Spleen (tissue), 11 donors: ENCODE measurements around the gene CDC42BPB. TPM values are rescaled to one million over a fixed set of nuclear protein-coding genes. Genes with fewer than 3 reads are reported as not detected.
A peak's percentile ranks its signal among the peaks of the same experiment; 100 is the strongest.

ENCODE experiments used
- DNase-seq: peaks from one replicate; pipeline ENCODE4 v3.0.0-alpha.2; 2020
- H3K27ac ChIP-seq, 8 donors: fragments of 200-600 bp; sonication (generic) in 7 of 8; 1 replicate in 4 of 8; 2 replicates in 4 of 8; pipeline versions ENCODE4 v1.5.0 to v1.8.0; 2016 to 2021; ENCODE audit warnings: inconsistent platforms in 4 of 8, mild to moderate bottlenecking in 4 of 8, moderate library complexity in 1 of 8
- H3K27me3 ChIP-seq, 7 donors: fragments of 200-600 bp; sonication (generic) in 6 of 7; replicated peaks in 1 of 7; 1 replicate in 4 of 7; 2 replicates in 3 of 7; pipeline versions ENCODE4 v1.5.0 to v1.8.0; 2016 to 2021; ENCODE audit warnings: inconsistent platforms in 3 of 7, mild to moderate bottlenecking in 1 of 7
- H3K36me3 ChIP-seq, 6 donors: fragments of 200-600 bp; sonication (generic) in 5 of 6; 1 replicate in 4 of 6; 2 replicates in 2 of 6; pipeline versions ENCODE4 v1.5.0 to v1.8.0; 2016 to 2021; ENCODE audit warnings: inconsistent platforms in 2 of 6
- H3K4me1 ChIP-seq, 6 donors: fragments of 200-600 bp; sonication (generic) in 5 of 6; 1 replicate in 3 of 6; 2 replicates in 3 of 6; pipeline versions ENCODE4 v1.5.0 to v1.8.0; 2016 to 2021; ENCODE audit warnings: inconsistent platforms in 3 of 6
- H3K4me3 ChIP-seq, 8 donors: fragments of 200-600 bp; sonication (generic) in 7 of 8; 1 replicate in 4 of 8; 2 replicates in 4 of 8; pipeline versions ENCODE4 v1.5.0 to v1.8.0; 2016 to 2021; ENCODE audit warnings: inconsistent platforms in 4 of 8, mild to moderate bottlenecking in 4 of 8, moderate library complexity in 2 of 8
- H3K9me3 ChIP-seq, 8 donors: fragments of 200-600 bp; sonication (generic) in 7 of 8; 1 replicate in 4 of 8; 2 replicates in 4 of 8; pipeline versions ENCODE4 v1.5.0 to v1.8.0; 2016 to 2021; ENCODE audit warnings: inconsistent platforms in 4 of 8
- POLR2A ChIP-seq, 3 donors: fragments of 450-650 bp; IDR thresholded peaks; one replicate each; pipeline ENCODE4 v1.5.1; 2017; ENCODE audit warnings: antibody characterized with exemption in 3 of 3, mild to moderate bottlenecking in 1 of 3
- POLR2AphosphoS5 ChIP-seq, 3 donors: sonication (generic); formaldehyde crosslinking; IDR thresholded peaks; one replicate each; pipeline ENCODE4 v1.5.1; 2017; ENCODE audit warnings: antibody characterized with exemption in 3 of 3
- WGBS, 5 donors: extraction: QIAGEN DNeasy Blood & Tissue Kit in 3 of 5; methylation state at CpG; one replicate each; pipeline versions ENCODE4 v1.1.5 to v1.1.7; 2013 to 2018; 5-methylcytosine and 5-hydroxymethylcytosine counted together
- intact Hi-C: fragments of 100-400 bp; cut with DNase I; formaldehyde crosslinking; loops from one replicate; pipeline ENCODE4 v1.15.0; 2023; ENCODE audit warnings: low total_unique reads
- polyA plus RNA-seq, 3 donors: library from polyadenylated mRNA; stranded (reverse); fragments of 200-250 nt; gene quantifications; one replicate each; pipeline ENCODE4 v1.2.1, GENCODE V29; 2013
- total RNA-seq, 7 donors: library from RNA; depleted of rRNA in 3 of 7; stranded (reverse); fragments of >200 nt in 3 of 7; fragmentation: NEBNext Ultra II Directional in 4 of 7; extraction: Animal tissue kit (Norgen Biotek cat#: 25700) in 4 of 7; gene quantifications; one replicate each; pipeline versions ENCODE4 v1.1.0 to v1.2.1, GENCODE V29; 2016 to 2021
- TF ChIP-seq, protein P1 (sequence below), 11 experiments: fragments of 200-600 bp in 7 of 11; fragments of 450-650 bp in 4 of 11; sonication (generic) in 4 of 11; IDR thresholded peaks in 8 of 11; conservative IDR thresholded peaks in 3 of 11; 1 replicate in 7 of 11; 2 replicates in 4 of 11; pipeline versions ENCODE4 v1.4.0 to v1.8.0; 2016 to 2021; ENCODE audit warnings: antibody characterized with exemption in 11 of 11, inconsistent platforms in 4 of 11, mild to moderate bottlenecking in 1 of 11
- donor health status: healthy with polysubstance abuse.
- donor health status: DM: no; HTN: no; CAD: no; lungs with moderate emphysema.
- donor health status: DM: no; HTN: no; CAD: no.
- donor health status: Bipolar disorder and iron deficiency.
- donor health status: healthy.
- donor health status: DM: no; HTN: no; CAD: no.
- donor health status: DM: yes; HTN: yes; CAD: no.

CDC42BPB gene
- total and polyA plus RNA-seq, 10 donors, result 6.4 to 94.5 (median 77.8) TPM

DNA sequence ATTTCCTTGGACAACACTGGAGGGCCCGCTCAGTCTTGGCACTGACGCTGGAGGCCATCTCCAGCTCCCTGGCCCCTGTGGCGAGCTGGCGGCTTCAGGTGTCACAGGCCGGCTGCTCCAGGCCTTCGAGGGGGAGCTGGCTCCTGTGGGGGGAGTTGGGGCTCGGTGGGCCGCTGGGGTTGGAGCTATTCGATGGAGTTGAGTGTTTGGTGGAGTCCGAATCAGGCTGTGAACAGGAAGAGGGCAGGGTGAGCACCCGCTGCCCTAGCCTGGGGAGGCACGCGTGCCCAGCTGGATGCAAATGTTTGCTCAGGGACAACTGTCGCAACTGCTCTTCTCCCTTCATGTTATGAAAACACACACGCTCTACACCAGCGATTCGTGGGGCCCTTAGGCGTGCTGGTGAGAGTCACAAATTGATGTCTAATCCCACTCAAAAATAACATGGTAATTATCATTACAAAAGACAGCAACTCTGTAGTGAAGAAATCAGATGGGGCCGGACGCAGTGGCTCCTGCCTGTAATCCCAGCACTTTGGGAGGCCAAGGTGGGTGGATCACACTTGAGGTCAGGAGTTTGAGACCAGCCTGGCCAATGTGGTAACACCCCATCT is 123.6 kb downstream of the CDC42BPB start:
- no peak overlapping the region for H3K27ac ChIP-seq
- H3K27me3 ChIP-seq, result peaks cover 3 to 30% (median 23%) of the 10 kb centered on the region in 7 donors
- H3K36me3 ChIP-seq, result peaks cover 0 to 53% (median 20%) of the 10 kb centered on the region in 6 donors
- H3K4me1 ChIP-seq, result peaks cover 7 to 28% (median 22%) of the 10 kb centered on the region in 6 donors
- intact Hi-C loops, result no loop called here
- TF ChIP-seq POLR2AphosphoS5 (IDR thresholded peaks at IDR 0.05) (peak in 1 of 3 donors; percentile 27), POLR2A (IDR thresholded peaks at IDR 0.05) (no peak)
- TF ChIP-seq, protein P1, sequence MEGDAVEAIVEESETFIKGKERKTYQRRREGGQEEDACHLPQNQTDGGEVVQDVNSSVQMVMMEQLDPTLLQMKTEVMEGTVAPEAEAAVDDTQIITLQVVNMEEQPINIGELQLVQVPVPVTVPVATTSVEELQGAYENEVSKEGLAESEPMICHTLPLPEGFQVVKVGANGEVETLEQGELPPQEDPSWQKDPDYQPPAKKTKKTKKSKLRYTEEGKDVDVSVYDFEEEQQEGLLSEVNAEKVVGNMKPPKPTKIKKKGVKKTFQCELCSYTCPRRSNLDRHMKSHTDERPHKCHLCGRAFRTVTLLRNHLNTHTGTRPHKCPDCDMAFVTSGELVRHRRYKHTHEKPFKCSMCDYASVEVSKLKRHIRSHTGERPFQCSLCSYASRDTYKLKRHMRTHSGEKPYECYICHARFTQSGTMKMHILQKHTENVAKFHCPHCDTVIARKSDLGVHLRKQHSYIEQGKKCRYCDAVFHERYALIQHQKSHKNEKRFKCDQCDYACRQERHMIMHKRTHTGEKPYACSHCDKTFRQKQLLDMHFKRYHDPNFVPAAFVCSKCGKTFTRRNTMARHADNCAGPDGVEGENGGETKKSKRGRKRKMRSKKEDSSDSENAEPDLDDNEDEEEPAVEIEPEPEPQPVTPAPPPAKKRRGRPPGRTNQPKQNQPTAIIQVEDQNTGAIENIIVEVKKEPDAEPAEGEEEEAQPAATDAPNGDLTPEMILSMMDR (IDR thresholded peaks at IDR 0.05 in 8 of 11, conservative IDR thresholded peaks at IDR 0.05 in 3 of 11), result no peak
- DNase-seq, result peak; percentile 56
- 78 to 92% (median 91%) methylated on average over 20 of the region's 20 CpGs for WGBS, 5 donors
- H3K9me3 ChIP-seq, result no peaks in the 10 kb centered on the region
- H3K4me3 ChIP-seq, result no peak overlapping the region

DNA sequence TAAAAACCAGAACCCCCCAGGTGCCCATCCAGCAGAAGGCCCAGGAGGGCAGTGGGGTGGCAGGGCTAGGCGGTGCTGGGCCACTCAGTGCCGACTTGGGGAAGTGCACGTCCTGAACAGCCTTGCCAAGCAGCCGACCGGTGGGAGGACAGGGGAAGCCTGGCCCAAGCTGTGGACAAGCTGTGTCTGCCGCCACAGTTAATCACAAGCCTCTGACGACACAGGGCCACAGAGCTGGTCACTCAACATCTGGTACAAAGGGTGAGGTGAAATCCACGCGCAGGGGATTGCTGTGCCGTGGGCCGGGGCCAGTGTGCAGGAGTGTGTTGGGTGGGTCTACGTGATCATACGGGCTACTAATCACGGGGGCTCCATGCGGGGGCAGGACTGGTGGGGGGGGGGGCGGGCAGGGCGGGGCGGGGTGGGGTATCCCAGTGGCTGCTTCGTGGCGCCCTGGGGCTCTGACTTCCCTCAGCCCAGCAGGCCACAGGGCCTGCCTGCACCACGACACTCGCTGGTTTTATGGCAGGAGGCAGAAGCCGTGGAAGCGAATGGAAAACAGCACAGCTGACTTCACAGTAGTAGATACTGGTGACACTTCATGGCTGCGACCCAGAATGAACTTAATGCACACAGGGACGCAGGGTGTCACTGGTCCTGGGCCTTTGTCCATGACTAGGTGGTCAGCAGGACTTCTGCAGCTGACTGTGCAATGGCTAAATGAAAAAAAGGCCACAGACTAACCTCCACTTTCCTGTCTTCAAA is 124.7 kb downstream of the CDC42BPB start:
- Histone ChIP-seq H3K27me3 (peaks cover 3 to 41% (median 28%) of the 10 kb centered on the region in 7 donors), H3K9me3 (no peaks in the 10 kb centered on the region), H3K4me3 (no peak overlapping the region), H3K4me1 (peaks cover 13 to 39% (median 31%) of the 10 kb centered on the region in 6 donors), H3K36me3 (peaks cover 0 to 42% (median 12%) of the 10 kb centered on the region in 6 donors), H3K27ac (no peak overlapping the region)
- TF ChIP-seq POLR2A (IDR thresholded peaks at IDR 0.05), result no peak
- TF ChIP-seq, protein P1 (IDR thresholded peaks at IDR 0.05 in 8 of 11, conservative IDR thresholded peaks at IDR 0.05 in 3 of 11), result no peak
- peak in 2 of 3 donors; percentile 9 to 37 for TF ChIP-seq POLR2AphosphoS5 (IDR thresholded peaks at IDR 0.05)
- 87 to 92% (median 92%) methylated on average over 21 to 26 of the region's 26 CpGs for WGBS, 5 donors
- DNase-seq, result peak; percentile 52
- intact Hi-C loops, result no loop called here

DNA sequence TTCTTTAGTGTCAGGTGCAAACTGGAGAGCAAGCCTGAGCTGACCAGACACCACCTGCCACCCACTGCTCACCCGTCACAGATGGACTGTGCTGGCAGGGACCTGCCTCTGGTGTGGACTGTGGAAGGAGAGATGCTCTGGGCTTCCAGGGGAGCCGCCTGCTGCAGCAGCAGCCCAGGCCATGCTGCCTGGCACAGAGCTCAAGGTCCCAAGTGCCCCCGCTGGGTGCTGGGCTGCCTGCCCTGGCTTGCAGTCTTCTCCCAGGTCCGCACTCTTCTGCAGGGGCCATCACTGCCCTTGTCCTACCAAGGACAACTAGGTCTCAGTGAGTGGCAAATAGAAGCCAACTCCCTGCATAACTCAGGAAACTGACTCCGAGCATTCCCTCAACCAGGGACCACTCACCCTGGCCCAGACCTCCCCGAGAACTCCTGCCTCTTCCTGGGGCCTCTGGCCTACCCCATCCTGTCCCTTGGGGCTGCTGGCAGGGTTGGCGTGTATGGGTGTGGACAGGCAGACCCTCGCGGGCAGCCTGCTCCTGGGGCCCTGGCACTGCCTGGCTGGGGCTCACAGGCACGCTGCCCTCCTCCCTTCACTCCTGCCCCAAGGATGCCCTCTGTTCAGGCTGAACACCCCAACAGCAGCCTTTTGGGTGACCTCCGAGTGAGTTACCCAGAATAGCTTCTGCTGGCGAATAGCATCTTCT is 125.6 kb downstream of the CDC42BPB start:
- Histone ChIP-seq H3K9me3 (no peaks in the 10 kb centered on the region), H3K4me1 (peaks cover 13 to 42% (median 34%) of the 10 kb centered on the region in 6 donors), H3K4me3 (no peak overlapping the region), H3K36me3 (peaks cover 0 to 33% (median 7%) of the 10 kb centered on the region in 6 donors), H3K27me3 (peaks cover 3 to 50% (median 28%) of the 10 kb centered on the region in 7 donors), H3K27ac (no peak overlapping the region)
- no peak for TF ChIP-seq POLR2AphosphoS5 (IDR thresholded peaks at IDR 0.05)
- TF ChIP-seq, protein P1 (IDR thresholded peaks at IDR 0.05 in 8 of 11, conservative IDR thresholded peaks at IDR 0.05 in 3 of 11), result no peak
- TF ChIP-seq POLR2A (IDR thresholded peaks at IDR 0.05), result no peak
- DNase-seq, result peak; percentile 70
- 87 to 91% (median 90%) methylated on average over 9 to 12 of the region's 12 CpGs for WGBS, 5 donors
- intact Hi-C loops, result no loop called here
